NB4 (cell line): Measurements from ENCODE around the gene PIAS1.

Source experiments
- CTCF ChIP-seq: IDR thresholded peaks from one replicate; pipeline ENCODE4 v1.5.1; 2012; ENCODE audit warnings: low read depth, low read length
- TF ChIP-seq, protein P1 (sequence below): IDR thresholded peaks from 2 replicates; pipeline ENCODE4 v1.6.1; 2011; ENCODE audit warnings: low read depth, low read length

- TF ChIP-seq CTCF = no peak
- TF ChIP-seq, protein P1, sequence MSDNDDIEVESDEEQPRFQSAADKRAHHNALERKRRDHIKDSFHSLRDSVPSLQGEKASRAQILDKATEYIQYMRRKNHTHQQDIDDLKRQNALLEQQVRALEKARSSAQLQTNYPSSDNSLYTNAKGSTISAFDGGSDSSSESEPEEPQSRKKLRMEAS = no peak
Observed at GRCh38 chr15:68234060-68234459, 179.9 kb downstream of the PIAS1 start.
